Measurements from ENCODE around the gene LIMS1.

- no peak for TF ChIP-seq ZFP82 (CRISPR knock-in tag; IDR thresholded peaks at IDR 0.05; ENCODE audit: borderline replicate concordance)
- no peak for TF ChIP-seq ZGPAT (CRISPR knock-in tag; IDR thresholded peaks at IDR 0.05)
- no peak for TF ChIP-seq GABPA (IDR thresholded peaks at IDR 0.05; ENCODE audit: low read depth, low read length)
- no peak for TF ChIP-seq GABPA (CRISPR knock-in tag; IDR thresholded peaks at IDR 0.05; ENCODE audit: low read depth)
- TF ChIP-seq DDIT3 (CRISPR knock-in tag; IDR thresholded peaks at IDR 0.05): no peak
- TF ChIP-seq POLR2AphosphoS5 (IDR thresholded peaks at IDR 0.05; ENCODE audit: low read depth, low read length): no peak
- no peak for TF ChIP-seq CTCF (CRISPR knock-in tag; IDR thresholded peaks at IDR 0.05)
- TF ChIP-seq RBFOX2 (IDR thresholded peaks at IDR 0.05; ENCODE audit: low read depth, low read length): no peak
- TF ChIP-seq BRD4 (CRISPR knock-in tag; IDR thresholded peaks at IDR 0.05): no peak
- no peak for TF ChIP-seq ZNF333 (CRISPR knock-in tag; IDR thresholded peaks at IDR 0.05; ENCODE audit: borderline replicate concordance)
- TF ChIP-seq NR2F2 (IDR thresholded peaks at IDR 0.05; ENCODE audit: borderline replicate concordance, low read depth): no peak
Measured at GRCh38 chr2:108614043-108614545, 79.8 kb downstream of the LIMS1 start.
